ENCODE data around the gene ST6GAL2. TPM values are rescaled to one million over a fixed set of nuclear protein-coding genes. Genes with fewer than 3 reads are reported as not detected.

The ST6GAL2 gene
- total and polyA plus RNA-seq, 2 of the 8 experiments (the other 6 are each of a cell fraction or from before 2014, with no cell fraction given) = 2.7 to 17.5 TPM

DNA sequence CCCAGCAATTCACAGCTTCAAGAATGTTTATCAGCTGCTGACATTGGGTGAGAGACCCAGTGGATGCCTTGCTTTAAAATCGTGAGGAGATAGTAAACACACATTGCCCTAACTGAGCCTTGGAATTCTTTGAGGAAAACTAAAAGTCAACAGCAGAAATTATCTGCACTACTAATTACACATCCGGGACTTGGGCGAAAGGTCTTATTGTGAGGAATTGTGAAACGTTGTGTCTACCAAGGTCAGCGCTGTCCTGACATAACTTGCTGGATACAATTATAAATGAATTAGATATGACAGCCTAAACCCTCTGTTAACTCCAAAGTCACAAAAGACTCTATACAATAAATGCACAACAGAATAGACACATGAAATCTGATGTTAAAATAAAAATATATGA is 121.4 kb downstream of the ST6GAL2 start:
- no peak overlapping the region for H4K91ac ChIP-seq (replicated peaks; ENCODE audit: insufficient read length, low read length)
- WGBS, 2 experiments (ENCODE audit: extremely low coverage in 1 of 2, insufficient coverage in 1 of 2, insufficient read length in 1 of 2, insufficient replicate concordance in 2 of 2, low coverage in 1 of 2, low lambda C conversion rate in 2 of 2, missing lambda C conversion rate in 1 of 2) = 93% methylated on average over 5 of the region's 5 CpGs; no CpG with 5 or more reads in 1 of the 2 experiments
- H2AK5ac ChIP-seq (ENCODE audit: low read depth, low read length) = no peak overlapping the region
- FAIRE-seq = no peak
- H2BK5ac ChIP-seq (ENCODE audit: low read depth, low read length) = no peak overlapping the region
- no peak overlapping the region for H2BK120ac ChIP-seq (replicated peaks; ENCODE audit: low read depth, low read length)
- ChIA-PET CTCF (ENCODE audit: partially characterized antibody) (interaction anchor here (0.6 to 0.7 kb wide), 2 partner anchors 39 to 986 kb away, joined by 3 read pairs; no protein-coding TSS in a partner anchor), POLR2A (ENCODE audit: partially characterized antibody) (no interaction called here)
- no peak overlapping the region for H2BK12ac ChIP-seq (ENCODE audit: low read depth, low read length)
- H2AFZ ChIP-seq (ENCODE audit: low read length) = no peak overlapping the region
- no peak overlapping the region for H3K18ac ChIP-seq (ENCODE audit: extremely low read depth, low read length)
- no peaks in the 10 kb centered on the region for H3K27me3 ChIP-seq (replicated peaks in 1 of 4; ENCODE audit: control insufficient read depth in 3 of 4, extremely low read depth in 1 of 4, insufficient read depth in 3 of 4, low read length in 3 of 4)
- no peak overlapping the region for H4K5ac ChIP-seq (ENCODE audit: insufficient read length, low read depth, low read length)
- H3K23ac ChIP-seq (ENCODE audit: insufficient read length) = no peak overlapping the region
- no peak overlapping the region for H3K4me3 ChIP-seq (ENCODE audit: extremely low read depth in 1 of 4, insufficient read depth in 2 of 4, low read depth in 3 of 4, low read length in 4 of 4)
- no peaks in the 10 kb centered on the region for H4K20me1 ChIP-seq (replicated peaks in 1 of 2; ENCODE audit: control insufficient read depth in 1 of 2, insufficient read depth in 2 of 2, low read length in 2 of 2)
- no peak overlapping the region for H3K56ac ChIP-seq (replicated peaks; ENCODE audit: insufficient read length, low read depth, low read length)
- no peaks in the 10 kb centered on the region for H3K79me2 ChIP-seq (ENCODE audit: control insufficient read depth in 1 of 2, insufficient read depth in 2 of 2, low read length in 2 of 2)
- H3K36me3 ChIP-seq (ENCODE audit: control insufficient read depth in 2 of 4, insufficient read depth in 4 of 4, low read length in 3 of 4) = no peaks in the 10 kb centered on the region
- no peak overlapping the region for H2BK20ac ChIP-seq (ENCODE audit: low read length)
- no peak for DNase-seq (ENCODE audit: low read depth in 1 of 2, low spot score in 2 of 2)
- no peak overlapping the region for H3K27ac ChIP-seq (ENCODE audit: low read depth, low read length)
- H3K9me3 ChIP-seq (ENCODE audit: insufficient read depth in 2 of 2, low read depth in 1 of 2, low read length in 1 of 2) = 0 out of 4 replicates have a peak, but pooled peaks cover 0 to 2% of the 10 kb centered on the region in 2 experiments
- H2BK15ac ChIP-seq (ENCODE audit: low read length) = no peak overlapping the region
- no peak overlapping the region for H3K4me2 ChIP-seq (ENCODE audit: insufficient read depth in 1 of 2, low read depth in 2 of 2, low read length in 2 of 2)
- H3K9ac ChIP-seq (replicated peaks in 1 of 4; ENCODE audit: extremely low read depth in 1 of 4, low read depth in 3 of 4, low read length in 3 of 4) = no peak overlapping the region
- no peaks in the 10 kb centered on the region for H3K4me1 ChIP-seq (replicated peaks in 1 of 4; ENCODE audit: control insufficient read depth in 3 of 4, insufficient read depth in 4 of 4, low read length in 3 of 4)
- H3K79me1 ChIP-seq (ENCODE audit: low read depth, low read length) = no peaks in the 10 kb centered on the region
- no peak overlapping the region for H4K8ac ChIP-seq (ENCODE audit: extremely low read depth, insufficient read depth, low read length)
- no peak overlapping the region for H3K4ac ChIP-seq (replicated peaks; ENCODE audit: insufficient read length, low read depth, low read length)
- no peak overlapping the region for H3K14ac ChIP-seq (ENCODE audit: insufficient read length)
- no peaks in the 10 kb centered on the region for H3K23me2 ChIP-seq (ENCODE audit: low read depth, low read length)
- TF ChIP-seq RXRA (IDR thresholded peaks at IDR 0.05; ENCODE audit: insufficient read depth, low read depth, low read length) = no peak
- TF ChIP-seq RNF2 (IDR thresholded peaks at IDR 0.05; ENCODE audit: borderline replicate concordance, low read depth, low read length, missing control alignments, poor library complexity, severe bottlenecking) = no peak
- TF ChIP-seq JUND (IDR thresholded peaks at IDR 0.05; ENCODE audit: low read length) = no peak
- no peak for TF ChIP-seq SIN3A (conservative IDR thresholded peaks at IDR 0.05 in 1 of 2, IDR thresholded peaks at IDR 0.05 in 1 of 2; ENCODE audit: low read depth in 1 of 2, low read length in 2 of 2)
- no peak for TF ChIP-seq TAF1 (IDR thresholded peaks at IDR 0.05; ENCODE audit: low read depth, low read length)
- TF ChIP-seq SP4 (IDR thresholded peaks at IDR 0.05; ENCODE audit: low read length) = no peak
- TF ChIP-seq BCL11A (IDR thresholded peaks at IDR 0.05; ENCODE audit: low read depth in 2 of 2, low read length in 2 of 2) = no peak
- TF ChIP-seq SAP30 (IDR thresholded peaks at IDR 0.05; ENCODE audit: insufficient read depth, insufficient replicate concordance, low read length) = no peak
- no peak for TF ChIP-seq POLR2AphosphoS5 (IDR thresholded peaks at IDR 0.05; ENCODE audit: low read depth, low read length)
- TF ChIP-seq GTF2F1 (IDR thresholded peaks at IDR 0.05; ENCODE audit: borderline replicate concordance, low read depth, low read length) = no peak
- no peak for TF ChIP-seq HDAC6 (IDR thresholded peaks at IDR 0.05; ENCODE audit: low read depth, low read length)
- TF ChIP-seq ATF3 (IDR thresholded peaks at IDR 0.05; ENCODE audit: insufficient read depth, low read depth, low read length) = no peak
- TF ChIP-seq MAX (IDR thresholded peaks at IDR 0.05) = no peak

Data from H1 (cell line).